GM23248 (cell line): ENCODE results near the gene SNX3. TPM values are rescaled to one million over a fixed set of nuclear protein-coding genes. Genes with fewer than 3 reads are reported as not detected.

Source experiments
- DNase-seq: peaks from one replicate; pipeline ENCODE4 v3.0.0-alpha.2; 2015
- H2AFZ ChIP-seq: fragments of 200-600 bp; sonication (generic); 2 replicates; pipeline ENCODE4 v1.6.1; 2016; ENCODE audit warnings: antibody characterized with exemption
- H3F3A ChIP-seq: fragments of 200-600 bp; sonication (generic); 2 replicates; pipeline ENCODE4 v1.6.1; 2016; ENCODE audit warnings: mild to moderate bottlenecking, antibody characterized with exemption, mixed run types; ENCODE audit not compliant: insufficient read depth
- H3K27ac ChIP-seq: fragments of 200-600 bp; sonication (generic); 2 replicates; pipeline ENCODE4 v1.5.1; 2016; ENCODE audit warnings: mild to moderate bottlenecking
- H3K27me3 ChIP-seq: fragments of 200-600 bp; sonication (generic); replicated peaks from 2 replicates; pipeline ENCODE4 v1.6.1; 2016; ENCODE audit warnings: mild to moderate bottlenecking; ENCODE audit not compliant: insufficient read depth
- H3K36me3 ChIP-seq: fragments of 200-600 bp; sonication (generic); 2 replicates; pipeline ENCODE4 v1.6.1; 2016; ENCODE audit warnings: low read depth, mild to moderate bottlenecking
- H3K4me1 ChIP-seq: fragments of 200-600 bp; sonication (generic); 2 replicates; pipeline ENCODE4 v1.6.1; 2016; ENCODE audit warnings: mild to moderate bottlenecking; ENCODE audit not compliant: insufficient read depth
- H3K4me2 ChIP-seq: fragments of 200-600 bp; sonication (generic); one replicate; pipeline ENCODE4 v1.6.1; 2016; ENCODE audit warnings: mild to moderate bottlenecking; ENCODE audit not compliant: unreplicated experiment
- H3K4me3 ChIP-seq: fragments of 200-600 bp; sonication (generic); 2 replicates; pipeline ENCODE4 v1.5.1; 2016; ENCODE audit warnings: mild to moderate bottlenecking
- H3K79me2 ChIP-seq: fragments of 200-600 bp; sonication (generic); 2 replicates; pipeline ENCODE4 v1.6.1; 2016; ENCODE audit warnings: mild to moderate bottlenecking; ENCODE audit not compliant: insufficient read depth
- H3K9ac ChIP-seq: fragments of 200-600 bp; sonication (generic); 2 replicates; pipeline ENCODE4 v1.6.1; 2016; ENCODE audit warnings: mild to moderate bottlenecking
- H3K9me2 ChIP-seq: fragments of 200-600 bp; sonication (generic); 2 replicates; pipeline ENCODE4 v1.6.1; 2016; ENCODE audit warnings: mixed run types, mild to moderate bottlenecking, moderate library complexity; ENCODE audit not compliant: insufficient read depth
- H3K9me3 ChIP-seq: fragments of 200-600 bp; sonication (generic); one replicate; pipeline ENCODE4 v1.6.1; 2017; ENCODE audit warnings: low read depth
- H4K20me1 ChIP-seq: fragments of 200-600 bp; sonication (generic); 2 replicates; pipeline ENCODE4 v1.6.0; 2016; ENCODE audit not compliant: insufficient read depth
- EZH2 ChIP-seq: fragments of 200-600 bp; sonication (generic); IDR thresholded peaks from 2 replicates; pipeline ENCODE4 v1.6.1; 2018; ENCODE audit warnings: antibody characterized with exemption, mild to moderate bottlenecking; ENCODE audit not compliant: insufficient read depth, poor library complexity, severe bottlenecking
- EZH2phosphoT487 ChIP-seq: fragments of 200-600 bp; sonication (generic); IDR thresholded peaks from 2 replicates; pipeline ENCODE4 v1.6.1; 2018; ENCODE audit warnings: antibody characterized with exemption, moderate library complexity, mild to moderate bottlenecking, low read depth; ENCODE audit not compliant: insufficient read depth
- WGBS, 2 experiments: methylation state at CpG; one replicate each; pipeline ENCODE4 v1.1.6; 2015 to 2017; ENCODE audit warnings: low lambda C conversion rate in 2 of 2, low coverage in 1 of 2; ENCODE audit errors: missing lambda C conversion rate in 2 of 2; 5-methylcytosine and 5-hydroxymethylcytosine counted together
- in situ Hi-C: fragments of 300-500 bp; cut with MboI; formaldehyde crosslinking; loops from 2 replicates; pipeline ENCODE4 v1.15.0; 2020
- polyA plus RNA-seq: library from polyadenylated mRNA; unstranded; fragments of >200 nt; fragmentation: Nextera tagmentation; extraction: Ambion mirVana; gene quantifications from 2 replicates; pipeline ENCODE4 v1.2.1, GENCODE V29; 2016
- total RNA-seq: library from RNA; depleted of rRNA; stranded (reverse); fragments of >200 nt; shearing (Covaris generic); gene quantifications from 2 replicates; pipeline ENCODE4 v1.2.3, GENCODE V29; 2014

SNX3 gene
- total and polyA plus RNA-seq, 2 experiments from 2014 or later = 236 to 403 TPM

GRCh38 chr6:108171918-108172516 lies 88.8 kb downstream of the SNX3 start:
- Histone ChIP-seq H3K79me2 (no peaks in the 10 kb centered on the region), H4K20me1 (no peaks in the 10 kb centered on the region), H3K4me2 (no peak overlapping the region), H3K9me3 (no peaks in the 10 kb centered on the region), H3K9me2 (no peaks in the 10 kb centered on the region), H3K27ac (no peak overlapping the region), H3F3A (no peaks in the 10 kb centered on the region), H3K27me3 (peaks cover 99% of the 10 kb centered on the region), H3K36me3 (no peaks in the 10 kb centered on the region), H3K4me3 (no peak overlapping the region), H2AFZ (no peak overlapping the region), H3K4me1 (no peaks in the 10 kb centered on the region), H3K9ac (no peak overlapping the region)
- WGBS, 2 experiments = 39 to 40% methylated on average over 3 of the region's 3 CpGs
- in situ Hi-C loops = no loop called here
- TF ChIP-seq EZH2 (no peak), EZH2phosphoT487 (no peak)
- no peak for DNase-seq

GRCh38 chr6:108171291-108171917 lies 89.4 kb downstream of the SNX3 start:
- Histone ChIP-seq H3K9me3 (no peaks in the 10 kb centered on the region), H3K9me2 (no peaks in the 10 kb centered on the region), H3K4me3 (no peak overlapping the region), H3K27ac (no peak overlapping the region), H3K36me3 (no peaks in the 10 kb centered on the region), H3K79me2 (no peaks in the 10 kb centered on the region), H2AFZ (no peak overlapping the region), H3K9ac (no peak overlapping the region), H3K4me2 (no peak overlapping the region), H3K4me1 (no peaks in the 10 kb centered on the region), H3K27me3 (peaks cover 99% of the 10 kb centered on the region), H4K20me1 (no peaks in the 10 kb centered on the region), H3F3A (no peaks in the 10 kb centered on the region)
- WGBS, 2 experiments = 34 to 37% methylated on average over 20 to 21 of the region's 21 CpGs
- DNase-seq = no peak
- in situ Hi-C loops = no loop called here
- TF ChIP-seq EZH2 (no peak), EZH2phosphoT487 (no peak)

- H3K9me2 ChIP-seq = no peaks in the 10 kb centered on the region
- no peak for DNase-seq
- in situ Hi-C loops = no loop called here
- H3K36me3 ChIP-seq = no peaks in the 10 kb centered on the region
- H3K4me2 ChIP-seq = no peak overlapping the region
- H3K4me3 ChIP-seq = no peak overlapping the region
- TF ChIP-seq EZH2phosphoT487 (peak; percentile 43), EZH2 (peak; percentile 68)
- H3K79me2 ChIP-seq = no peaks in the 10 kb centered on the region
- no peak overlapping the region for H2AFZ ChIP-seq
- WGBS, 2 experiments = 19 to 22% methylated on average over 30 to 31 of the region's 31 CpGs
- H3K9me3 ChIP-seq = no peaks in the 10 kb centered on the region
- H3K9ac ChIP-seq = no peak overlapping the region
- no peaks in the 10 kb centered on the region for H4K20me1 ChIP-seq
- no peaks in the 10 kb centered on the region for H3K4me1 ChIP-seq
- H3K27ac ChIP-seq = no peak overlapping the region
- peaks cover 99% of the 10 kb centered on the region for H3K27me3 ChIP-seq
- H3F3A ChIP-seq = no peaks in the 10 kb centered on the region
Measured at GRCh38 chr6:108170332-108171290, 90.2 kb downstream of the SNX3 start.

GRCh38 chr6:108169464-108170331 lies 91.1 kb downstream of the SNX3 start:
- no peak for DNase-seq
- Histone ChIP-seq H3K4me3 (no peak overlapping the region), H3K4me1 (no peaks in the 10 kb centered on the region), H4K20me1 (no peaks in the 10 kb centered on the region), H3K9me3 (no peaks in the 10 kb centered on the region), H3K36me3 (no peaks in the 10 kb centered on the region), H3K79me2 (no peaks in the 10 kb centered on the region), H3K9ac (no peak overlapping the region), H2AFZ (no peak overlapping the region), H3F3A (no peaks in the 10 kb centered on the region), H3K4me2 (no peak overlapping the region), H3K27ac (no peak overlapping the region), H3K27me3 (peaks cover 99% of the 10 kb centered on the region), H3K9me2 (no peaks in the 10 kb centered on the region)
- TF ChIP-seq EZH2phosphoT487 (no peak; the same call in 1 of the 2 replicates), EZH2 (no peak)
- in situ Hi-C loops = no loop called here
- 9 to 11% methylated on average over 41 to 50 of the region's 55 CpGs for WGBS, 2 experiments
